DOHH2 (cell line): ENCODE results near the gene KPRP.

ENCODE experiments used
- EZH2phosphoT487 ChIP-seq: fragments of 200-600 bp; sonication (generic); IDR thresholded peaks from 2 replicates; pipeline ENCODE4 v1.6.1; 2017; ENCODE audit warnings: borderline replicate concordance, mild to moderate bottlenecking, antibody characterized with exemption, low read length, moderate library complexity, mixed read lengths
- TF ChIP-seq, protein P1 (sequence below): fragments of 200-600 bp; sonication (generic); IDR thresholded peaks from one replicate; pipeline ENCODE4 v1.5.1; 2014; ENCODE audit warnings: antibody characterized with exemption, mild to moderate bottlenecking, low read depth, low read length; ENCODE audit not compliant: poor library complexity, severe bottlenecking

DNA sequence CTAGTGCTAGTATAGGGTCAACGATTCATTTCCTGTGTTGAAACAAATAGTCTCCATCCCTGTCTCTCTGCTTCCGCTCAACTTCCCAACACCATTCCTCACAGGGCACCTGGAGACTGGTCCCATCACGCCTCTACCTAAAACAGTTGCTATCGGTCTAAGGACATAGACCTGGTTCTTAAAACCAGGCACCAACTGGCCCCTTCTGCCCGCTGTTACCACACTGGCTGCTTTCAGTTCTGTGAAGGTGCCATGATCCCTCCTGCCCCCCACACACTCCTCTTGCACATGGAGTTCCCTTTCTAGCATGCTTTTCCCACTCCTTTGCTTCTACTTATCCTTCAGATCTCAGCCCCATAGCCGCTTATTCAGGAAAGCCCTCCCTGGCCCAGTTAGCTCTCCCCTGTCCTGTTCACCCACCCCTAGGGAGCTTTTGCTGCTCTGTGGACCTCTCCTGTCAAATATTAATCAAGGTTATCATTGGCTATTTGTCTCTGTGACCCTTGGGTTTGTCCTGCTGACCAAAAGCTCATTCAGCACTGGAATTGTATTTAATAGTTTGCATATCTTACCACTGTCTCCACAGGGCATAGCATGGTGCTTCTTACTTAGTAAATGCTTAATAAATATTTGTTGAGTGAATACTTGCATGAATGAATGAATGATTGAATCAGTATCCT is 11.9 kb upstream of the KPRP start:
- TF ChIP-seq, protein P1, sequence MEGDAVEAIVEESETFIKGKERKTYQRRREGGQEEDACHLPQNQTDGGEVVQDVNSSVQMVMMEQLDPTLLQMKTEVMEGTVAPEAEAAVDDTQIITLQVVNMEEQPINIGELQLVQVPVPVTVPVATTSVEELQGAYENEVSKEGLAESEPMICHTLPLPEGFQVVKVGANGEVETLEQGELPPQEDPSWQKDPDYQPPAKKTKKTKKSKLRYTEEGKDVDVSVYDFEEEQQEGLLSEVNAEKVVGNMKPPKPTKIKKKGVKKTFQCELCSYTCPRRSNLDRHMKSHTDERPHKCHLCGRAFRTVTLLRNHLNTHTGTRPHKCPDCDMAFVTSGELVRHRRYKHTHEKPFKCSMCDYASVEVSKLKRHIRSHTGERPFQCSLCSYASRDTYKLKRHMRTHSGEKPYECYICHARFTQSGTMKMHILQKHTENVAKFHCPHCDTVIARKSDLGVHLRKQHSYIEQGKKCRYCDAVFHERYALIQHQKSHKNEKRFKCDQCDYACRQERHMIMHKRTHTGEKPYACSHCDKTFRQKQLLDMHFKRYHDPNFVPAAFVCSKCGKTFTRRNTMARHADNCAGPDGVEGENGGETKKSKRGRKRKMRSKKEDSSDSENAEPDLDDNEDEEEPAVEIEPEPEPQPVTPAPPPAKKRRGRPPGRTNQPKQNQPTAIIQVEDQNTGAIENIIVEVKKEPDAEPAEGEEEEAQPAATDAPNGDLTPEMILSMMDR = no peak
- no peak for TF ChIP-seq EZH2phosphoT487
